ENCODE measurements around the gene BSDC1. TPM values are rescaled to one million over a fixed set of nuclear protein-coding genes. Genes with fewer than 3 reads are reported as not detected.
A peak's percentile ranks its signal among the peaks of the same experiment; 100 is the strongest.
"Not testable (repeated sequence)": the region's sequence is repeated elsewhere in the genome, so short reads cannot be mapped to it uniquely, and the experiment has no call there.

BSDC1 gene, protein sequence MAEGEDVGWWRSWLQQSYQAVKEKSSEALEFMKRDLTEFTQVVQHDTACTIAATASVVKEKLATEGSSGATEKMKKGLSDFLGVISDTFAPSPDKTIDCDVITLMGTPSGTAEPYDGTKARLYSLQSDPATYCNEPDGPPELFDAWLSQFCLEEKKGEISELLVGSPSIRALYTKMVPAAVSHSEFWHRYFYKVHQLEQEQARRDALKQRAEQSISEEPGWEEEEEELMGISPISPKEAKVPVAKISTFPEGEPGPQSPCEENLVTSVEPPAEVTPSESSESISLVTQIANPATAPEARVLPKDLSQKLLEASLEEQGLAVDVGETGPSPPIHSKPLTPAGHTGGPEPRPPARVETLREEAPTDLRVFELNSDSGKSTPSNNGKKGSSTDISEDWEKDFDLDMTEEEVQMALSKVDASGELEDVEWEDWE
- 48.8 and 50.3 TPM in 2 replicates for total RNA-seq

DNA sequence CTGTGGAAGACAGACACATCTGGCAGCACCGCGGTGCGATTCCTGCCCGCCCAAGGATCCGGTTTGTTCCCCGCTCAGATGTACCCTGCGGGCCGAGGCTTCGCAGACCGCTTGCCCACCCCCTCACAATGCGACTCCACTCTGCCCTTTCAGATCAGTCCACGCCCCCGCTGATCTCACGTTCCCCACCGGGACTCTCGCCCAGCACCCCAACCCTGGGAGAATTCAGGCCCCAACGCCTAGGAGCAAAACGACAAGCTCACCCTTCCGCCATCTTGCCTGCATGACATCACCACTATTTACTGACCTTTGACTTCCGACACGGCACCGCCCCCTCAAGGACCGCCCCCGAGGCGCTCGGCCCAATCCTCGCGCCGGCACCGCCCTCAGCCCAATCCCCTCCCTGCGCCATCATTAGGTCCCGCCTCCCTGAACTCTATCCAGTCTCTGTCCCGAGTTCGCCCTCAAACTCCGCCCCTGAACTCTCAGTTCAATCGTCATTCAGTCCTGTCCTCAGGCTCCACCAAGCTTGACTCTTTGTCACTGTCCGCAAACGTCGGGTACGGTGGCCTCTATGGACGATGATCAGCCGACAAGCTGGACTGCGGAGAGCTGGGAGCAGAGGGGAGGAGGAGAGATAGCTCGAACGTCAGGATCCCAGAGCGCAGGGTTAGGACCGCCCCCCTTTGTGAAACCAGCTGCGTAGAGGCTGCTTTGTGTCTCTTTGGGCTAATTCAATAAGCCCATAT, at the start of gene BSDC1:
Gene BSDC1, minus strand, starts transcription at position 301 of the 749 bp plus-strand sequence. Its CDS starts 27 bp downstream, at position 274.
- H3K27ac Mint-ChIP-seq = peak within 1 kb of the TSS; percentile 99
- H3K4me1 Mint-ChIP-seq (ENCODE audit: low read depth) = peaks cover 16% of the 10 kb centered on the region
- no peaks in the 10 kb centered on the region for H3K9me3 Mint-ChIP-seq
- H3K4me3 Mint-ChIP-seq = peak within 1 kb of the TSS; percentile 97
- H3K27me3 Mint-ChIP-seq (ENCODE audit: insufficient read depth) = peaks cover 7% of the 10 kb centered on the region
- DNase-seq (ENCODE audit: low spot score) = peak; percentile 98
- H3K36me3 Mint-ChIP-seq (ENCODE audit: low read depth) = peaks cover 8% of the 10 kb centered on the region
- intact Hi-C loops (cut with micrococcal nuclease) = loop anchor here (1.0 to 2.0 kb wide), 12 partner anchors 43 to 750 kb away; partner anchors contain the start of genes CCDC28B, EIF3I, HDAC1 and IQCC

DNA sequence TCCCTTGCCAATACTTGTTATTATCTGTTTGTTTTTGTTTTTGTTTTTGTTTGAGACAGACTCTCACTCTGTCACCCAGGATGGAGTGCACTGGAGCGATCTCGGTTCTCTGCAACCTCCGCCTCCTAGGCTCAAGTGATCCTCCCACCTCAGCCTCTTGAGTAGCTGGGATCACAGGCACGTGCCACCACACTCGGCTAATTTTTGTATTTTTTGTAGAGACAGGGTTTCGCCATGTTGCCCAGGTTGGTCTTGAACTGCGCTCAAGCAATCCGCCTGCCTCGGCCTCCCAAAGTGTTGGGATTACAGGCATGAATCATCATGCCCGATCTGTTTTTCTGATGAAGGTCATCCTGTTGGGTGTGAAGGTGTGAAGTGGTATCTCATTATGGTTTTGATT, 47.2 kb upstream of the BSDC1 start:
- H3K36me3 Mint-ChIP-seq (ENCODE audit: low read depth); H3K27ac Mint-ChIP-seq; H3K4me1 Mint-ChIP-seq (ENCODE audit: low read depth); H3K4me3 Mint-ChIP-seq; H3K9me3 Mint-ChIP-seq; DNase-seq (ENCODE audit: low spot score); intact Hi-C loops (cut with micrococcal nuclease): not testable (repeated sequence)
- peaks cover 19% of the 10 kb centered on the region for H3K27me3 Mint-ChIP-seq (ENCODE audit: insufficient read depth)

DNA sequence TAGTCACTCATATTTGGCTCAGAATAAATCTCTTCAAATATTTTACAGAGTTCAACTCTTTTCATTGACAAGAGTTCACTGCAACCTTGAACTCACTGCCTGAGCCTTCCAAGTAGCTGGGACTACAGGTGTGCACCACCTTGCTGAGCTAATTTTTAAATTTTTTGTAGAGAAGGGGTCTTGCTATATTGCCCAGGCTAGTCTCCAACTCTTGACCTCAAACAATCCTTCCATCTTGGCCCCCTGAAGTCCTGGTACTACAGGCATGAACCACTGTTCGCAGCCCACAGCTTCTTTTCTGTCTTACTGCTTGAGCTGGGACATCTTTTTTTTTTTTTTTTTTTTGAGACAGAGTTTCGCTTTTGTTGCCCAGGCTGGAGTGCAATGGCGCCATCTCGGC, 44.5 kb upstream of the BSDC1 start:
- H3K27ac Mint-ChIP-seq; H3K36me3 Mint-ChIP-seq (ENCODE audit: low read depth); H3K4me1 Mint-ChIP-seq (ENCODE audit: low read depth); DNase-seq (ENCODE audit: low spot score); H3K9me3 Mint-ChIP-seq; H3K4me3 Mint-ChIP-seq; intact Hi-C loops (cut with micrococcal nuclease): not testable (repeated sequence)
- H3K27me3 Mint-ChIP-seq (ENCODE audit: insufficient read depth) = peaks cover 13% of the 10 kb centered on the region

DNA sequence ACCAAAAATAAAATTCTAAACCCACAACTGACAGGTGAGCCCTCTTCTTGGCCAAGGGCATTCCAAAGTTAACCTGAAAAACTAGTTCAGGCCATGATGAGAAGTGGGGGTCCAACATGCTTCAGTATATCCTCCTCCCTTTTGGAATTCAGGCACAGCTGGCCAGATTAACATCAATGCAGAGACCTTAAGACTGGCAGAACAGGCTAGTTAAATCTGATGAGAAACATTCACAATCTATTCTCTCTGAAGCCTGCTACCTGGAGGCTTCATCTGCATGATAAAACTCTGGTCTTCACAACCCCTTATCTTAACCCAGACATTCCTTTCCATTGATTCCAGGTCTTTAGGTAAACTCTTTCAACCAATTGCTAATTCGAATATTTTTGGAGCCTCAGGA, 43.9 kb upstream of the BSDC1 start:
- H3K36me3 Mint-ChIP-seq (ENCODE audit: low read depth) = no peaks in the 10 kb centered on the region
- H3K4me1 Mint-ChIP-seq (ENCODE audit: low read depth) = no peaks in the 10 kb centered on the region
- peaks cover 2% of the 10 kb centered on the region for H3K9me3 Mint-ChIP-seq
- peaks cover 12% of the 10 kb centered on the region for H3K27me3 Mint-ChIP-seq (ENCODE audit: insufficient read depth)
- intact Hi-C loops (cut with micrococcal nuclease) = no loop called here
- no peak overlapping the region for H3K27ac Mint-ChIP-seq
- DNase-seq (ENCODE audit: low spot score) = no peak
- no peak overlapping the region for H3K4me3 Mint-ChIP-seq

DNA sequence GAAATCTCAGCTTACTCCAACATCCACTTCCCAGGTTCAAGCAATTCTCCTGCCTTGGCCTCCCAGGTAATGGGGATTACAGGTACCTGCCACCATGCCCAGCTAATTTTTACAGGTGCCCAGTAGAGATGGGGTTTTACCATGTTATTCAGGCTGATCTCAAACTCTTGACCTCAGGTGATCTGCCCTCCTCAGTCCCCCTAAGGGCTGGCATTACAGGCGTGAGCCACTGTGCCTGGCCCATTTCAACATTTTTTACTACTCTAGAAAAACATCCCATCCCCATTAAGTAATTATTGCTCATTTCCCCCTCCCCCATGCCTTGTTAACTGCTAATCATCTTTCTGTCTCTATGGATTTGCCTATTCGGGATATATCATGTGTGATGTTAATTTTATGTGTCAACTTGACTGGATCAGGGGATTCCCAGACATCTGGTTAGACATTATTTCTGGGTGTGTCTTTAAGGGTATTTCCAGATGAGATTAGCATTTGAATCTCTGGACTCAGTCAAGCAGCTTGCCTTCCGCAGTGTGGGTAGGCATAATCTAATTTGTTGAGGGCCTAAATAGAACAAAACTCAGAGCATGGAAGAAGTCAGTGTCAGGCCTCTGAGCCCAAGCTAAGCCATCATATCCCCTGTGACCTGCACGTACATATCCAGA, 37.6 kb upstream of the BSDC1 start:
- Mint-ChIP-seq H3K4me3 (no peak overlapping the region), H3K4me1 (ENCODE audit: low read depth) (no peaks in the 10 kb centered on the region), H3K9me3 (no peaks in the 10 kb centered on the region), H3K27me3 (ENCODE audit: insufficient read depth) (peaks cover 44% of the 10 kb centered on the region), H3K36me3 (ENCODE audit: low read depth) (no peaks in the 10 kb centered on the region), H3K27ac (no peak overlapping the region)
- intact Hi-C loops (cut with micrococcal nuclease) = no loop called here
- DNase-seq (ENCODE audit: low spot score) = no peak

DNA sequence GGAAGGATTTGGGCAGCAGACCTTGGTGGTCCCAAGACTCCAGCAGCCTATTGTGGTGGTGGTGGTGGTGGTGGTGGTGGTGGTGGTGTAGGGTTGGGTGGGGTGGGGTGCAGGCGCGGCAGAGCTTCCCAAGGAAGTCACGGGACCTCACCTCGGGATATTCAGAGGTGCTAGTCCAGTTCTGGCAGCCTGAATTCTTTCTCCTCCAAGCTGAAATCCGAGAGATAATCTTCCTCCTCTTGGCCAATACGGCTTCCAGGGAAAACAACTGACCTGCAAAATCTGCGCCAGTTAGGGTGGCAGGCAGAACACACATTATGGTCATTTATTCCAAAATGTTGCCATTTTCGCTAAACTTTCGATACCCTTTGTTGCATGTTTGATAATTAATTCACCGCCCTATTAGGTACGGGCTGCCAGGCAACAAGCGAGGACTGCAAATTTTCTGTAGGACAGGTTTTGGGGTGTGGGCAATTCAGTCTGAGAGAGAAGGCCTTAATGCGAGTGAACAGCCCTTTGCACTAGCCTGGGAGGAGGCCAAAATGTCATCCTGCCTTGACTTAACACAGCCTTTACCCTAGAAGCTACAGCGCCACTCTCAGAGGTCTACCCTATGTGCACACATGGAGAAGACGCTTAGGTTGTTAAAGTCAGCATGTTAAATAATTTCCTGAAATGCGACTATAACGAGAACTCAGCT, 33.2 kb upstream of the BSDC1 start:
- Mint-ChIP-seq H3K4me3 (no peak overlapping the region), H3K27me3 (ENCODE audit: insufficient read depth) (peaks cover 66% of the 10 kb centered on the region), H3K36me3 (ENCODE audit: low read depth) (no peaks in the 10 kb centered on the region), H3K4me1 (ENCODE audit: low read depth) (no peaks in the 10 kb centered on the region), H3K27ac (no peak overlapping the region), H3K9me3 (no peaks in the 10 kb centered on the region)
- intact Hi-C loops (cut with micrococcal nuclease) = no loop called here
- DNase-seq (ENCODE audit: low spot score) = no peak

DNA sequence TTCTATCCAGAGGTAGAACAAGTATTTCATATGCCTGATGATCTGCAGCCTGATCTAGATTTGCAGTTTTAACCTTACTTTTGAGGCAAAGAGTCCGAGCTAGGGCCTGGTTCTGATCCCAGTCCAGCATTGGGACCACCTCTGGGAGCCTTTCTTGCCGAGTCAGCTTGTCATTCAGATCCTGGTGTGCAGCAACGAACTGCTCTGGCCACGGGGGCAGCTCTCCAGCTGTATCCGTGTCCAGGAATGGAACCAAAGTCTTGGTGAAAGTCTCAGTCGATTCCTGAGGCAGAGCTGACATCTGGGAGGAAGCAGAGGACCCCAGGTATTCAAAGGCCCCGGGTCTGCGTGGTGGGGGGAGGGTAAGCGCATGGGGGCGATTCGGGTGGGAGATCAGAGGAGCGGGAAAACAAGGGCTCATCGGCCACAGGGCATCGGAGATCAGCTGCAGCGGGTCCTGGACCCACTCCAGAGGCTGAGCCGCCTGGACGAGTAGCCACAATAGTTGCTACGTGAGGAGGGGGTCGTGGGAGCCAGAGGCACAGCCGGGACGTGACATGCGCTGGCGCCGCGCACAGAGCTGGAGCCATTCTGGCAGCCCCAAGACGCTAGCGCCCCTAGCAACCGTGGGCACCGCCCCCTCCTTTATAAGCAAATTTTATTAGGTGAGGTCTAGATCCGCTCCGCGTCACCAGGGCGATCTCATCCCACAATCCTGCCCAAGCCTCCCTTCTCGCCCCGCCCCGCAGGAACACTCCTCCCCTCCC, 32.4 kb upstream of the BSDC1 start:
- intact Hi-C loops (cut with micrococcal nuclease) = no loop called here
- no peaks in the 10 kb centered on the region for H3K36me3 Mint-ChIP-seq (ENCODE audit: low read depth)
- H3K4me3 Mint-ChIP-seq = no peak overlapping the region
- no peak for DNase-seq (ENCODE audit: low spot score)
- no peak overlapping the region for H3K27ac Mint-ChIP-seq
- H3K27me3 Mint-ChIP-seq (ENCODE audit: insufficient read depth) = peaks cover 66% of the 10 kb centered on the region
- H3K9me3 Mint-ChIP-seq = no peaks in the 10 kb centered on the region
- H3K4me1 Mint-ChIP-seq (ENCODE audit: low read depth) = no peaks in the 10 kb centered on the region

DNA sequence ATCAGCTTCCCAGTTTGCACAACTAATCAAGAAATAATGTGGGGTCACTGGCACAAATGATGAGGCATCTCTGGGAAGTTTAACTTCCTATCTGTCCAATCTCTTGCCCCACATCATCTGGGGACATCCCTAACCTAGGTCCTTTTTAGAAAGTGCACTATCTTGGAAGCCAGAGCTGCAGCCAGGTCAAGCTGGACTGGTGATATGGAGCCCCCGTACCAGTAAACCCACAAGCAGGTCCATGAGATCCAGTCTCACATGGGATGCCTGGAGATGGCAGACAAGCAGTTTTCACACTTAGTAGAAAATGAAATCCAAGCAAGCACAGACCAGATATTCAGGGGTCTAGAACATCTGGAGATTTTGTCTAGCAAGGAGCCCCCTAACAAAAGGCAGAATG, 27.5 kb upstream of the BSDC1 start:
- no peak overlapping the region for H3K27ac Mint-ChIP-seq
- intact Hi-C loops (cut with micrococcal nuclease) = no loop called here
- no peak for DNase-seq (ENCODE audit: low spot score)
- H3K4me3 Mint-ChIP-seq = no peak overlapping the region
- H3K36me3 Mint-ChIP-seq (ENCODE audit: low read depth) = no peaks in the 10 kb centered on the region
- no peaks in the 10 kb centered on the region for H3K9me3 Mint-ChIP-seq
- no peaks in the 10 kb centered on the region for H3K4me1 Mint-ChIP-seq (ENCODE audit: low read depth)
- peaks cover 41% of the 10 kb centered on the region for H3K27me3 Mint-ChIP-seq (ENCODE audit: insufficient read depth)

DNA sequence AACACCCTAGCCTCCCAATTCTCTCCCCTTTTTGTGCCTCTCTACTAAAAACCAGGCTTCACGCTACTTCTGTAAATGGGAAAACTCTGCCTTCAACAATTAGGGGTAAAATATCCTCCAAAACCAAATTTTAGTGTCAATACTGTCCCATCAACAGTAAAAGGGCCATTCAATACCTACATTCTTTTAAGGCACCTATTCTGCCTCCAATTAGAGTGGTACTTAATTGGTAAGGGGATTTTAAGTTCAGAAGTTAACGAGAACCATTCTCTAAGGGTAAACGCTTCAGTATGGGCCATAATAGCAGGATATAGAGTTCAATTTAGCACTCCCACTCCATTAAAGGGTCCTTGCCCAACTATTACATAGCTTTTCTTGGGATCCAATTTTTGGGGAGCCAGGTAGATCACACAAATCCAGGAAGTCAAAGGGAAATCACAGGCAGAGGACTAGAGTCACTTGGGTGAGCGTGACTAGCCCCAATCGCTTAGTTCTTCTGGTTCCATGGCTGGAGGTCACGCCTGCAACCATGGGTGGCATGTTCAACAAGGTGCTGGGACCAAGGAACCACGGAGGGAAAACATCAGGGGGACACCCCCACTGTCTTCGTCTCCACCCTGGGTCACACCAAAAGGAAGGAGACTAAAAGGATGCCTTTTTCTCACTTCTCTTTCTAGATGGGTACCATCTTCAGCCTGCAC, 20.1 kb upstream of the BSDC1 start:
- no peak for DNase-seq (ENCODE audit: low spot score)
- no peak overlapping the region for H3K4me3 Mint-ChIP-seq
- no peaks in the 10 kb centered on the region for H3K36me3 Mint-ChIP-seq (ENCODE audit: low read depth)
- peaks cover 18% of the 10 kb centered on the region for H3K27me3 Mint-ChIP-seq (ENCODE audit: insufficient read depth)
- H3K9me3 Mint-ChIP-seq = no peaks in the 10 kb centered on the region
- intact Hi-C loops (cut with micrococcal nuclease) = loop anchor here (1.0 to 2.0 kb wide), 4 partner anchors 13 to 199 kb away; partner anchors contain the start of genes EIF3I and TMEM234
- H3K4me1 Mint-ChIP-seq (ENCODE audit: low read depth) = peaks cover 4% of the 10 kb centered on the region
- H3K27ac Mint-ChIP-seq = no peak overlapping the region

DNA sequence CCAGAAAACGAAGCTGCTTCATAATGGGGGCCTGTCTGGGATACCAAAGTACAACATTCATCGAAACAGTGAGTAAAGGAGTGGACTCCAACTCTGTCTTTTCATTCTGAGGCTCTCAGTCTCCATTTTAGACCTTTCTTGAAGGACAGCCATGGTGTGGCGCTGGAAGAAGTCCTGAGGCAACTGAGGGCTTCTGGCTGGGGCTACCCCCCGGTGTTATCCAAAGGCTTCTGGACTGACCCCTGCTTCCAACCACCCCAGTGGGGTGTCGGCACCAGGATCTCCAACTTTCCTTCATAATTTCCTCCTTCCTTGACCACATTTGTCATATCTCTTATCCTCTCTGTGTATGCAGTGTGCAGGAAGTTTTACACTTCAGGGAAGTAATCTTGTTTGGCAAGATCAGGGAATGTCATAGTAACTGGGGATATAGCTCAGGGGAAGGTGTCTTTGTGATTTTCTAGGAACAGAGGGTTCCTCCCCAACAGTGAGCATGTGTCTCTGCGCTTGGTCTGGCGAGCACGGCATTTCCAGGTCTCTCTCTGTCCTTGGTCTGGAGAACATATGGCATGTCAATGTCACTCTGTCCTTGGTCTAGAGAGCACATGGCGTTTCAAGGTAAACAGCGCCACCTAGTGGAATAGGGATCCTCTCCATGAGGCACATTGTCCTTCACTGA, 19.4 kb upstream of the BSDC1 start:
- no peak overlapping the region for H3K4me3 Mint-ChIP-seq
- H3K36me3 Mint-ChIP-seq (ENCODE audit: low read depth) = no peaks in the 10 kb centered on the region
- H3K27me3 Mint-ChIP-seq (ENCODE audit: insufficient read depth) = peaks cover 18% of the 10 kb centered on the region
- intact Hi-C loops (cut with micrococcal nuclease) = loop anchor here (1.0 to 2.0 kb wide), 4 partner anchors 12 to 198 kb away; partner anchors contain the start of genes EIF3I and TMEM234
- no peaks in the 10 kb centered on the region for H3K9me3 Mint-ChIP-seq
- peak; percentile 62 for DNase-seq (ENCODE audit: low spot score)
- H3K4me1 Mint-ChIP-seq (ENCODE audit: low read depth) = peaks cover 4% of the 10 kb centered on the region
- H3K27ac Mint-ChIP-seq = no peak overlapping the region

DNA sequence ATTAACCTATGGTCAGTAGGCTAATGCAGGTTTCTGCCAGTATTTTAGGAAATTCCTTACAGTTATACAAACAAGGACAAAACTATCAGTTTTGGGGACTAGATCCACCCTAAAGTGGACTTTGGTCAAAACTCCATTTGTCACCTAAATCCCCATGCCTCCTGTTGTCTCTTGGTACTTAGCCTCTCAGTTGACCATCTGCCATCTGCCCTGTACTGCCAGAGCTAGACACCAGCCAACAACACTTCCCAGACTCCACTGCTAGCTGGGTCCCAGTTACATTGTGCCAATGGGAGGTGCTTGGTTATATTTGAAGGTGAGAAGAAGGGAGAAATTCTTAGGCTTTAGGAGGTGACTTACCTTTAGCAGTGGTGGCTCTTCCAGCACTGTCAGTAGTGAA, 17.0 kb upstream of the BSDC1 start:
- no peak overlapping the region for H3K27ac Mint-ChIP-seq
- H3K4me1 Mint-ChIP-seq (ENCODE audit: low read depth) = peaks cover 4% of the 10 kb centered on the region
- DNase-seq (ENCODE audit: low spot score) = no peak
- intact Hi-C loops (cut with micrococcal nuclease) = no loop called here
- no peaks in the 10 kb centered on the region for H3K36me3 Mint-ChIP-seq (ENCODE audit: low read depth)
- H3K4me3 Mint-ChIP-seq = no peak overlapping the region
- no peaks in the 10 kb centered on the region for H3K9me3 Mint-ChIP-seq
- peaks cover 9% of the 10 kb centered on the region for H3K27me3 Mint-ChIP-seq (ENCODE audit: insufficient read depth)
